ENCODE results near the gene FERMT1. TPM values are rescaled to one million over a fixed set of nuclear protein-coding genes. Genes with fewer than 3 reads are reported as not detected.

Gene FERMT1
- total RNA-seq, 1 experiment from 2014 or later, result 43.1 TPM

- no peak for DNase-seq (ENCODE audit: unreplicated experiment)
- no peaks in the 10 kb centered on the region for H3K27me3 Mint-ChIP-seq (ENCODE audit: insufficient read depth, unreplicated experiment)
- no TSS peak for BruUV-seq (replicated peaks)
- H3K36me3 Mint-ChIP-seq (ENCODE audit: insufficient read depth, unreplicated experiment), result no peaks in the 10 kb centered on the region
- intact Hi-C loops (cut with micrococcal nuclease), result no loop called here
- ChIA-PET POLR2A (no interaction called here), CTCF (interaction anchor here (0.7 to 1.3 kb wide), 4 partner anchors 9 to 538 kb away, joined by 3 to 4 read pairs (median 4); no protein-coding TSS in a partner anchor)
- no peaks in the 10 kb centered on the region for H3K4me1 Mint-ChIP-seq (ENCODE audit: insufficient read depth, unreplicated experiment)
- H3K27ac Mint-ChIP-seq (ENCODE audit: low read depth, unreplicated experiment), result no peak overlapping the region
- H3K9me3 Mint-ChIP-seq (ENCODE audit: unreplicated experiment), result no peaks in the 10 kb centered on the region
- TF ChIP-seq CTCF (IDR thresholded peaks at IDR 0.05; ENCODE audit: unreplicated experiment), result no peak
- H3K4me3 Mint-ChIP-seq (ENCODE audit: unreplicated experiment), result no peak overlapping the region
Measured at GRCh38 chr20:6066582-6066981, 56.2 kb downstream of the FERMT1 start.

GRCh38 chr20:6061544-6061943 lies 61.3 kb downstream of the FERMT1 start:
- no peak overlapping the region for H3K27ac Mint-ChIP-seq (ENCODE audit: low read depth, unreplicated experiment)
- H3K27me3 Mint-ChIP-seq (ENCODE audit: insufficient read depth, unreplicated experiment), result no peaks in the 10 kb centered on the region
- no peaks in the 10 kb centered on the region for H3K36me3 Mint-ChIP-seq (ENCODE audit: insufficient read depth, unreplicated experiment)
- POLR2A ChIA-PET, result interaction anchor here (1.0 to 2.5 kb wide), 4 partner anchors 21 to 55 kb away, joined by 3 to 7 read pairs (median 3); no protein-coding TSS in a partner anchor
- H3K9me3 Mint-ChIP-seq (ENCODE audit: unreplicated experiment), result no peaks in the 10 kb centered on the region
- CTCF ChIA-PET, result interaction anchor here (1.3 to 2.3 kb wide), 2 partner anchors 15 to 49 kb away, joined by 3 to 10 read pairs; no protein-coding TSS in a partner anchor
- TF ChIP-seq CTCF (IDR thresholded peaks at IDR 0.05; ENCODE audit: unreplicated experiment), result no peak
- intact Hi-C loops (cut with micrococcal nuclease), result no loop called here
- no peak for DNase-seq (ENCODE audit: unreplicated experiment)
- H3K4me3 Mint-ChIP-seq (ENCODE audit: unreplicated experiment), result no peak overlapping the region
- BruUV-seq (replicated peaks), result no TSS peak
- no peaks in the 10 kb centered on the region for H3K4me1 Mint-ChIP-seq (ENCODE audit: insufficient read depth, unreplicated experiment)

- CTCF ChIA-PET, result interaction anchor here (0.6 to 1.0 kb wide), 3 partner anchors 17 to 530 kb away, joined by 3 to 4 read pairs (median 3); no protein-coding TSS in a partner anchor
- TF ChIP-seq CTCF (IDR thresholded peaks at IDR 0.05; ENCODE audit: unreplicated experiment), result no peak
- intact Hi-C loops (cut with micrococcal nuclease), result no loop called here
- BruUV-seq (replicated peaks), result no TSS peak
- Mint-ChIP-seq H3K27me3 (ENCODE audit: insufficient read depth, unreplicated experiment) (no peaks in the 10 kb centered on the region), H3K36me3 (ENCODE audit: insufficient read depth, unreplicated experiment) (no peaks in the 10 kb centered on the region), H3K27ac (ENCODE audit: low read depth, unreplicated experiment) (no peak overlapping the region), H3K4me3 (ENCODE audit: unreplicated experiment) (no peak overlapping the region), H3K9me3 (ENCODE audit: unreplicated experiment) (no peaks in the 10 kb centered on the region), H3K4me1 (ENCODE audit: insufficient read depth, unreplicated experiment) (no peaks in the 10 kb centered on the region)
- POLR2A ChIA-PET, result interaction anchor here (0.6 to 0.8 kb wide), 2 partner anchors 10 to 316 kb away, joined by 5 read pairs; no protein-coding TSS in a partner anchor
- no peak for DNase-seq (ENCODE audit: unreplicated experiment)
Measured at GRCh38 chr20:6060213-6060612, 62.6 kb downstream of the FERMT1 start.

- TF ChIP-seq CTCF (IDR thresholded peaks at IDR 0.05; ENCODE audit: unreplicated experiment), result no peak
- Mint-ChIP-seq H3K4me1 (ENCODE audit: insufficient read depth, unreplicated experiment) (peaks cover 12% of the 10 kb centered on the region), H3K27me3 (ENCODE audit: insufficient read depth, unreplicated experiment) (no peaks in the 10 kb centered on the region), H3K9me3 (ENCODE audit: unreplicated experiment) (no peaks in the 10 kb centered on the region), H3K36me3 (ENCODE audit: insufficient read depth, unreplicated experiment) (no peaks in the 10 kb centered on the region), H3K27ac (ENCODE audit: low read depth, unreplicated experiment) (no peak overlapping the region), H3K4me3 (ENCODE audit: unreplicated experiment) (no peak overlapping the region)
- intact Hi-C loops (cut with micrococcal nuclease), result no loop called here
- no TSS peak for BruUV-seq (replicated peaks)
- CTCF ChIA-PET, result interaction anchor here (0.7 to 2.5 kb wide), 2 partner anchors 18 to 31 kb away, joined by 4 to 11 read pairs; no protein-coding TSS in a partner anchor
- DNase-seq (ENCODE audit: unreplicated experiment), result no peak
- POLR2A ChIA-PET, result no interaction called here
Measured at GRCh38 chr20:6058684-6059295, 64.0 kb downstream of the FERMT1 start.
